T1000 (cell line): ENCODE data around the gene KCNIP4.

Experiments used
- DNase-seq: peaks from one replicate; lab custom pipeline; 2025; ENCODE audit warnings: mixed read lengths; lab: John Stamatoyannopoulos, UW

The KCNIP4 gene

GRCh38 chr4:21688596-21689265 lies 259.8 kb downstream of the KCNIP4 start:
- DNase-seq = no peak

- no peak for DNase-seq
Measured at GRCh38 chr4:21685911-21686310, 262.7 kb downstream of the KCNIP4 start.

- no peak for DNase-seq
Measured at GRCh38 chr4:21680326-21680898, 268.2 kb downstream of the KCNIP4 start.

GRCh38 chr4:21678711-21679110 lies 269.9 kb downstream of the KCNIP4 start:
- no peak for DNase-seq

GRCh38 chr4:21677173-21677572 lies 271.4 kb downstream of the KCNIP4 start:
- DNase-seq = no peak

- DNase-seq = no peak
Measured at GRCh38 chr4:21664355-21664754, 284.2 kb downstream of the KCNIP4 start.

GRCh38 chr4:21656832-21657231 lies 291.7 kb downstream of the KCNIP4 start:
- peak; percentile 10 for DNase-seq

GRCh38 chr4:21655031-21655430 lies 293.5 kb downstream of the KCNIP4 start:
- DNase-seq = no peak

- DNase-seq = no peak
Measured at GRCh38 chr4:21652508-21653231, 295.9 kb downstream of the KCNIP4 start.

- DNase-seq = no peak
Measured at GRCh38 chr4:21649391-21650090, 299.0 kb downstream of the KCNIP4 start.

- no peak for DNase-seq
Measured at GRCh38 chr4:21645776-21646175, 302.8 kb downstream of the KCNIP4 start.

GRCh38 chr4:21641696-21642095 lies 306.9 kb downstream of the KCNIP4 start:
- DNase-seq = no peak

- DNase-seq = no peak
Measured at GRCh38 chr4:21638171-21638725, 310.3 kb downstream of the KCNIP4 start.

GRCh38 chr4:21628916-21629610 lies 319.5 kb downstream of the KCNIP4 start:
- DNase-seq = no peak

- no peak for DNase-seq
Measured at GRCh38 chr4:21628116-21628670, 320.4 kb downstream of the KCNIP4 start.

- DNase-seq = no peak
Measured at GRCh38 chr4:21625447-21625846, 323.1 kb downstream of the KCNIP4 start.

- no peak for DNase-seq
Measured at GRCh38 chr4:21605006-21605405, 343.6 kb downstream of the KCNIP4 start.

- DNase-seq = no peak
Measured at GRCh38 chr4:21596521-21596920, 352.1 kb downstream of the KCNIP4 start.

GRCh38 chr4:21593671-21594001 lies 354.9 kb downstream of the KCNIP4 start:
- DNase-seq = no peak

- DNase-seq = peak; percentile 30
Measured at GRCh38 chr4:21592970-21593670, 355.5 kb downstream of the KCNIP4 start.

GRCh38 chr4:21577056-21577455 lies 371.5 kb downstream of the KCNIP4 start:
- DNase-seq = no peak
